ENCODE measurements around the gene TTC32. TPM values are rescaled to one million over a fixed set of nuclear protein-coding genes. Genes with fewer than 3 reads are reported as not detected.

TTC32 gene
- total RNA-seq, 1 experiment from 2014 or later: 12.7 TPM

DNA sequence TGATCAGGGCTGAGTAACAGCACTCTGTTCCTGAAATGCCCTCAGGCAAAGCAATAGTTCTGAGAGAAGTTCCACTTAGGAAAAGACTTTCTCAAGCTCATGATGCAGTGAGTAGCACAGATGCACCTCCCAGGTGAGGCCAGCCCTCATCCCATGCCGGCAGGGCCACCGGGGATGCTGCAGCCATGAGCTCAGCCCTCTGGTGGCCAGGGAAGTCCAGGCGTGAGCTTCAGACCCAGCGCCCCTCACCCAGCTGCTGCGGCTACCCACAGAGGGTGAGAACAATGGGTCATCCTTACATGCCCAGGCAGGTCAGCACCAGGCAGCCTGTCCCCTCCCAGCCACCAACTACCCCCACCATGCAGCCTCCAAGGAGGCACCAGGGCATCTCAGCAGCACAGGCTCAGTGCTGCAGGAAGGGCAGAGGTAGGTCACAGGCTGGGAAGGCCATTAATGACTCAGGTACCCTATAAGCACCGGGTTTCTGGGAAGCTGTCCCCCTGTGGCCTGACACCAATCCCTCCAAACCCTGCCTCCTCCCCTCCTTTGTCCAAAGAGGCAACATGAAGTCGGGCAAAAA lies 50.6 kb downstream of the TTC32 start:
- intact Hi-C loops (cut with micrococcal nuclease; ENCODE audit: unreplicated experiment): no loop called here
- DNase-seq (ENCODE audit: low read depth, low spot score): no peak
- in situ Hi-C loops (cut with HindIII; ENCODE audit: low pct_unique_long_range_greater_than_20kb, low sequenced_read_pairs): no loop called here
- no TSS peak for BruUV-seq (replicated peaks)
- Histone ChIP-seq H3K36me3 (ENCODE audit: control insufficient read depth, insufficient read depth, low read length) (no peaks in the 10 kb centered on the region), H3K27me3 (ENCODE audit: control insufficient read depth, insufficient read depth, low read length) (no peaks in the 10 kb centered on the region), H3K4me1 (ENCODE audit: control insufficient read depth, insufficient read depth, low read length) (no peaks in the 10 kb centered on the region; the same call in 1 of the 2 replicates), H3K9me3 (ENCODE audit: control insufficient read depth, insufficient read depth, low read depth, low read length) (no peaks in the 10 kb centered on the region), H3K27ac (ENCODE audit: low read length) (no peak overlapping the region), H3K4me3 (ENCODE audit: low read depth in 2 of 2, low read length in 2 of 2) (no peak overlapping the region)
- ChIA-PET POLR2A (no interaction called here), CTCF (no interaction called here)
- TF ChIP-seq, protein P1, sequence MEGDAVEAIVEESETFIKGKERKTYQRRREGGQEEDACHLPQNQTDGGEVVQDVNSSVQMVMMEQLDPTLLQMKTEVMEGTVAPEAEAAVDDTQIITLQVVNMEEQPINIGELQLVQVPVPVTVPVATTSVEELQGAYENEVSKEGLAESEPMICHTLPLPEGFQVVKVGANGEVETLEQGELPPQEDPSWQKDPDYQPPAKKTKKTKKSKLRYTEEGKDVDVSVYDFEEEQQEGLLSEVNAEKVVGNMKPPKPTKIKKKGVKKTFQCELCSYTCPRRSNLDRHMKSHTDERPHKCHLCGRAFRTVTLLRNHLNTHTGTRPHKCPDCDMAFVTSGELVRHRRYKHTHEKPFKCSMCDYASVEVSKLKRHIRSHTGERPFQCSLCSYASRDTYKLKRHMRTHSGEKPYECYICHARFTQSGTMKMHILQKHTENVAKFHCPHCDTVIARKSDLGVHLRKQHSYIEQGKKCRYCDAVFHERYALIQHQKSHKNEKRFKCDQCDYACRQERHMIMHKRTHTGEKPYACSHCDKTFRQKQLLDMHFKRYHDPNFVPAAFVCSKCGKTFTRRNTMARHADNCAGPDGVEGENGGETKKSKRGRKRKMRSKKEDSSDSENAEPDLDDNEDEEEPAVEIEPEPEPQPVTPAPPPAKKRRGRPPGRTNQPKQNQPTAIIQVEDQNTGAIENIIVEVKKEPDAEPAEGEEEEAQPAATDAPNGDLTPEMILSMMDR (IDR thresholded peaks at IDR 0.05): no peak
- TF ChIP-seq, protein P2, sequence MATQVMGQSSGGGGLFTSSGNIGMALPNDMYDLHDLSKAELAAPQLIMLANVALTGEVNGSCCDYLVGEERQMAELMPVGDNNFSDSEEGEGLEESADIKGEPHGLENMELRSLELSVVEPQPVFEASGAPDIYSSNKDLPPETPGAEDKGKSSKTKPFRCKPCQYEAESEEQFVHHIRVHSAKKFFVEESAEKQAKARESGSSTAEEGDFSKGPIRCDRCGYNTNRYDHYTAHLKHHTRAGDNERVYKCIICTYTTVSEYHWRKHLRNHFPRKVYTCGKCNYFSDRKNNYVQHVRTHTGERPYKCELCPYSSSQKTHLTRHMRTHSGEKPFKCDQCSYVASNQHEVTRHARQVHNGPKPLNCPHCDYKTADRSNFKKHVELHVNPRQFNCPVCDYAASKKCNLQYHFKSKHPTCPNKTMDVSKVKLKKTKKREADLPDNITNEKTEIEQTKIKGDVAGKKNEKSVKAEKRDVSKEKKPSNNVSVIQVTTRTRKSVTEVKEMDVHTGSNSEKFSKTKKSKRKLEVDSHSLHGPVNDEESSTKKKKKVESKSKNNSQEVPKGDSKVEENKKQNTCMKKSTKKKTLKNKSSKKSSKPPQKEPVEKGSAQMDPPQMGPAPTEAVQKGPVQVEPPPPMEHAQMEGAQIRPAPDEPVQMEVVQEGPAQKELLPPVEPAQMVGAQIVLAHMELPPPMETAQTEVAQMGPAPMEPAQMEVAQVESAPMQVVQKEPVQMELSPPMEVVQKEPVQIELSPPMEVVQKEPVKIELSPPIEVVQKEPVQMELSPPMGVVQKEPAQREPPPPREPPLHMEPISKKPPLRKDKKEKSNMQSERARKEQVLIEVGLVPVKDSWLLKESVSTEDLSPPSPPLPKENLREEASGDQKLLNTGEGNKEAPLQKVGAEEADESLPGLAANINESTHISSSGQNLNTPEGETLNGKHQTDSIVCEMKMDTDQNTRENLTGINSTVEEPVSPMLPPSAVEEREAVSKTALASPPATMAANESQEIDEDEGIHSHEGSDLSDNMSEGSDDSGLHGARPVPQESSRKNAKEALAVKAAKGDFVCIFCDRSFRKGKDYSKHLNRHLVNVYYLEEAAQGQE (IDR thresholded peaks at IDR 0.05; ENCODE audit: insufficient read depth in 1 of 2, low read depth in 2 of 2, low read length in 1 of 2): no peak
- TF ChIP-seq POLR2AphosphoS5 (IDR thresholded peaks at IDR 0.05; ENCODE audit: low read depth, low read length) (no peak), SIN3A (IDR thresholded peaks at IDR 0.05; ENCODE audit: borderline replicate concordance, insufficient read depth, low read depth, low read length) (no peak), TCF7L2 (IDR thresholded peaks at IDR 0.05; ENCODE audit: low read depth, low read length) (no peak)
- ATAC-seq: peak; percentile 72

DNA sequence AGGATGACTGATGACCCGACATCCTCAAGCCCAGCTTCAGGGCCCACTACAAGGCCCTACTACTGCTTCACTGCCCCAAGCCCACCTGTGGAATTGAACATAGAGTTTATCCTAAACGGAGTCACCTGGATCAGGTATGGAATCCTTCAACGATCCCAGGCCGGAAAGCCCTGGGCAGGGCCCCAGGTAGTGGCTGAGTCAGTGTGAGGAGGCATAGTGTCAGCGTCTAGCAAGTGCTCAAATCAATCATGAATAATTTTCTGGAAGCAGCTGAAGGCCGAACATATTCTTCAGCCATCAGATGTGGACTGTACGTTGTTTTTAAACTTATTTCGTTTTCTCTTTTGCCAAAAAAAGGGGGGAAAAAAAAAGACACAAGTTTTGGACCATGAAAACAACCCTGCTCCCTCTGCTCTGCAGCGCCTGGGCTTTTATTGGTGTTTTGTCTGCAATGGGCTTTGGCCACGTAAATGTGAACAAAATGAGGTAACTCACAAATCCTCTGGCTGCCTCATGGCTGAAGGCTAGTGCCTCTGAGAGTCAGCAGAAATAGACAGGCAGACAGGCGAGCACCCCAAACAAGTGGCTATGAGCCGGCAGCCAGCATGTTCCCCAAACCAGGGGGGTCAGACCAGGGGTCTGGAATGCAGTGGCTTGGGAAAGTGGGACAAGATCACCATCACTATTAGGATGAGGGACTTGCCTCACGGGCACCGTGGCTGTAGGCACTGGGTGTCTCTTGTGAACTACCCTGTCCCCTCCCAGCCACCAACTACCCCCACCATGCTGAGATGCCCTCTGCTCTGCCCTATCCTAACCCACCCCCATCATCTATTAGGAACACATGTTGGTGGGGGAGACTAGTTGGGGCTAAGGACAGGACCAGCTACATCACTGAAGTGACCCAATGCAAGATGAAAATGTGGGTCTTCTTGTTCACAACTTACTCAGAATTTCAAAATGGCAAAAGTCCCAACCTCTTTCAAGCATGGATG lies 51.4 kb downstream of the TTC32 start:
- no peak for ATAC-seq
- Histone ChIP-seq H3K4me1 (ENCODE audit: control insufficient read depth, insufficient read depth, low read length) (no peaks in the 10 kb centered on the region; the same call in 1 of the 2 replicates), H3K9me3 (ENCODE audit: control insufficient read depth, insufficient read depth, low read depth, low read length) (no peaks in the 10 kb centered on the region), H3K27ac (ENCODE audit: low read length) (no peak overlapping the region), H3K27me3 (ENCODE audit: control insufficient read depth, insufficient read depth, low read length) (no peaks in the 10 kb centered on the region), H3K4me3 (ENCODE audit: low read depth in 2 of 2, low read length in 2 of 2) (no peak overlapping the region), H3K36me3 (ENCODE audit: control insufficient read depth, insufficient read depth, low read length) (no peaks in the 10 kb centered on the region)
- CTCF ChIA-PET: no interaction called here
- POLR2A ChIA-PET: no interaction called here
- DNase-seq (ENCODE audit: low read depth, low spot score): no peak
- intact Hi-C loops (cut with micrococcal nuclease; ENCODE audit: unreplicated experiment): no loop called here
- TF ChIP-seq, protein P1 (IDR thresholded peaks at IDR 0.05): no peak
- TF ChIP-seq SIN3A (IDR thresholded peaks at IDR 0.05; ENCODE audit: borderline replicate concordance, insufficient read depth, low read depth, low read length) (no peak), POLR2AphosphoS5 (IDR thresholded peaks at IDR 0.05; ENCODE audit: low read depth, low read length) (no peak), TCF7L2 (IDR thresholded peaks at IDR 0.05; ENCODE audit: low read depth, low read length) (no peak)
- TF ChIP-seq, protein P2 (IDR thresholded peaks at IDR 0.05; ENCODE audit: insufficient read depth in 1 of 2, low read depth in 2 of 2, low read length in 1 of 2): no peak
- BruUV-seq (replicated peaks): no TSS peak
- in situ Hi-C loops (cut with HindIII; ENCODE audit: low pct_unique_long_range_greater_than_20kb, low sequenced_read_pairs): no loop called here
